H1 (cell line): ENCODE results near the gene ETV1. TPM values are rescaled to one million over a fixed set of nuclear protein-coding genes. Genes with fewer than 3 reads are reported as not detected.

ENCODE experiments used
- CTCF ChIA-PET: fragments of 300-600 bp; sonication (Branson Sonifier 250); formaldehyde crosslinking; loops from one replicate; lab custom pipeline; 2021; ENCODE audit not compliant: partially characterized antibody; lab: Charles Lee
- POLR2A ChIA-PET: fragments of 300-600 bp; sonication (Branson Sonifier 250); formaldehyde crosslinking; loops from one replicate; lab custom pipeline; 2021; ENCODE audit warnings: inconsistent platforms; ENCODE audit not compliant: partially characterized antibody; lab: Charles Lee
- DNase-seq, 2 experiments: peaks; one replicate each; pipeline versions ENCODE4 v3.0.0 to v3.0.0-alpha.2; 2010 to 2022; ENCODE audit warnings: low spot score in 2 of 2, low read depth in 1 of 2, mixed read lengths in 1 of 2
- FAIRE-seq: peaks from 2 replicates; lab custom pipeline; 2011; peaks lifted over from hg19 to GRCh38; lab: Jason Lieb, UNC
- H2AFZ ChIP-seq: 2 replicates; pipeline ENCODE4 v1.8.1; 2012; ENCODE audit warnings: low read length, inconsistent platforms
- H2AK5ac ChIP-seq: 2 replicates; pipeline ENCODE4 v1.6.1; 2013; ENCODE audit warnings: low read depth, low read length
- H2BK120ac ChIP-seq: replicated peaks from 2 replicates; pipeline ENCODE3; 2013; ENCODE audit warnings: low read depth, low read length, inconsistent platforms
- H2BK12ac ChIP-seq: 2 replicates; pipeline ENCODE4 v1.6.1; 2013; ENCODE audit warnings: low read depth, low read length
- H2BK15ac ChIP-seq: 2 replicates; pipeline ENCODE4 v1.6.1; 2013; ENCODE audit warnings: low read length
- H2BK20ac ChIP-seq: 2 replicates; pipeline ENCODE4 v1.6.1; 2013; ENCODE audit warnings: low read length
- H2BK5ac ChIP-seq: 2 replicates; pipeline ENCODE4 v1.6.1; 2013; ENCODE audit warnings: low read depth, low read length
- H3K14ac ChIP-seq: 2 replicates; pipeline ENCODE4 v1.6.1; 2013; ENCODE audit warnings: inconsistent platforms; ENCODE audit not compliant: insufficient read length
- H3K18ac ChIP-seq: 2 replicates; pipeline ENCODE4 v1.6.1; 2013; ENCODE audit warnings: low read length; ENCODE audit errors: extremely low read depth
- H3K23ac ChIP-seq: 2 replicates; pipeline ENCODE4 v1.6.1; 2013; ENCODE audit warnings: inconsistent platforms; ENCODE audit not compliant: insufficient read length
- H3K23me2 ChIP-seq: 2 replicates; pipeline ENCODE4 v1.6.1; 2013; ENCODE audit warnings: low read depth, low read length
- H3K27ac ChIP-seq: 2 replicates; pipeline ENCODE4 v1.6.1; 2011; ENCODE audit warnings: low read depth, low read length, inconsistent platforms
- H3K27me3 ChIP-seq, 4 experiments: replicated peaks in 1 of 4; 1 replicate in 1 of 4; 2 replicates in 3 of 4; pipeline versions ENCODE4 v1.6.1 to v1.8.1; 2011 to 2013; ENCODE audit warnings: low read length in 3 of 4, mild to moderate bottlenecking in 3 of 4, inconsistent platforms in 2 of 4, mixed read lengths in 2 of 4, moderate library complexity in 1 of 4; ENCODE audit not compliant: control insufficient read depth in 3 of 4, insufficient read depth in 3 of 4; ENCODE audit errors: extremely low read depth in 1 of 4
- H3K36me3 ChIP-seq, 4 experiments: 2 replicates each; pipeline versions ENCODE4 v1.6.1 to v1.8.1; 2011 to 2013; ENCODE audit warnings: mild to moderate bottlenecking in 4 of 4, low read length in 3 of 4, moderate library complexity in 2 of 4, control low read depth in 1 of 4, inconsistent platforms in 1 of 4; ENCODE audit not compliant: insufficient read depth in 4 of 4, control insufficient read depth in 2 of 4
- H3K4ac ChIP-seq: replicated peaks from 2 replicates; pipeline ENCODE3; 2013; ENCODE audit warnings: low read length, low read depth, mixed read lengths, inconsistent platforms; ENCODE audit not compliant: insufficient read length
- H3K4me1 ChIP-seq, 4 experiments: replicated peaks in 1 of 4; 1 replicate in 1 of 4; 2 replicates in 3 of 4; pipeline versions ENCODE4 v1.6.1 to v1.8.1; 2011 to 2013; ENCODE audit warnings: low read length in 3 of 4, inconsistent platforms in 2 of 4, mixed read lengths in 1 of 4; ENCODE audit not compliant: insufficient read depth in 4 of 4, control insufficient read depth in 3 of 4
- H3K4me2 ChIP-seq, 2 experiments: 2 replicates each; pipeline versions ENCODE4 v1.6.1 to v1.8.1; 2011 to 2013; ENCODE audit warnings: low read depth in 2 of 2, low read length in 2 of 2, control low read depth in 1 of 2, inconsistent platforms in 1 of 2, mild to moderate bottlenecking in 1 of 2; ENCODE audit not compliant: insufficient read depth in 1 of 2
- H3K4me3 ChIP-seq, 4 experiments: fragments of 200-600, 300-600 bp in 1 of 4; sonication (generic), shearing (Covaris generic), sonication (Bioruptor Twin) in 1 of 4; 2 replicates each; pipeline versions ENCODE4 v1.5.1 to v1.8.1; 2011 to 2016; ENCODE audit warnings: low read length in 4 of 4, low read depth in 3 of 4, control low read depth in 2 of 4, inconsistent platforms in 2 of 4, mild to moderate bottlenecking in 2 of 4, mixed read lengths in 1 of 4, moderate library complexity in 1 of 4; ENCODE audit not compliant: insufficient read depth in 2 of 4; ENCODE audit errors: extremely low read depth in 1 of 4
- H3K56ac ChIP-seq: replicated peaks from 2 replicates; pipeline ENCODE3; 2013; ENCODE audit warnings: low read depth, mild to moderate bottlenecking, mixed read lengths, low read length, inconsistent platforms; ENCODE audit not compliant: insufficient read length
- H3K79me1 ChIP-seq: 2 replicates; pipeline ENCODE4 v1.6.1; 2013; ENCODE audit warnings: low read depth, low read length, control low read depth
- H3K79me2 ChIP-seq, 2 experiments: 2 replicates each; pipeline versions ENCODE4 v1.6.1 to v1.8.1; 2012 to 2013; ENCODE audit warnings: low read length in 2 of 2, mild to moderate bottlenecking in 2 of 2, inconsistent platforms in 1 of 2; ENCODE audit not compliant: insufficient read depth in 2 of 2, control insufficient read depth in 1 of 2
- H3K9ac ChIP-seq, 4 experiments: replicated peaks in 1 of 4; 1 replicate in 1 of 4; 2 replicates in 3 of 4; pipeline versions ENCODE4 v1.6.1 to v1.8.1; 2011 to 2013; ENCODE audit warnings: low read depth in 3 of 4, low read length in 3 of 4, control low read depth in 2 of 4, mild to moderate bottlenecking in 2 of 4, moderate library complexity in 2 of 4, inconsistent platforms in 1 of 4; ENCODE audit errors: extremely low read depth in 1 of 4
- H3K9me3 ChIP-seq, 2 experiments: 2 replicates each; pipeline versions ENCODE4 v1.6.1 to v1.8.1; 2012 to 2013; ENCODE audit warnings: mild to moderate bottlenecking in 2 of 2, moderate library complexity in 2 of 2, control low read depth in 1 of 2, inconsistent platforms in 1 of 2, low read depth in 1 of 2, low read length in 1 of 2, mixed read lengths in 1 of 2; ENCODE audit not compliant: insufficient read depth in 2 of 2
- H4K20me1 ChIP-seq, 2 experiments: replicated peaks in 1 of 2; 2 replicates each; pipeline versions ENCODE3 to v1.8.1; 2011 to 2013; ENCODE audit warnings: inconsistent platforms in 2 of 2, low read length in 2 of 2, mild to moderate bottlenecking in 1 of 2; ENCODE audit not compliant: insufficient read depth in 2 of 2, control insufficient read depth in 1 of 2
- H4K5ac ChIP-seq: 2 replicates; pipeline ENCODE4 v1.6.1; 2013; ENCODE audit warnings: low read length, low read depth, mixed read lengths, inconsistent platforms; ENCODE audit not compliant: insufficient read length
- H4K8ac ChIP-seq: 2 replicates; pipeline ENCODE4 v1.8.0; 2013; ENCODE audit warnings: mild to moderate bottlenecking, moderate library complexity, low read length, inconsistent platforms; ENCODE audit not compliant: insufficient read depth; ENCODE audit errors: extremely low read depth
- H4K91ac ChIP-seq: replicated peaks from 2 replicates; pipeline ENCODE3; 2013; ENCODE audit warnings: low read length, mixed read lengths, inconsistent platforms; ENCODE audit not compliant: insufficient read length
- CBX5 ChIP-seq: fragments of 300-800, 300-1000 bp; sonication (generic); IDR thresholded peaks from 2 replicates; pipeline ENCODE4 v1.7.1; 2016; ENCODE audit warnings: antibody characterized with exemption, low read length, low read depth
- GABPA ChIP-seq: IDR thresholded peaks from 2 replicates; pipeline ENCODE4 v1.6.1; 2011; ENCODE audit warnings: mild to moderate bottlenecking, low read length, moderate library complexity, borderline replicate concordance; ENCODE audit not compliant: insufficient read depth
- HDAC6 ChIP-seq: IDR thresholded peaks from one replicate; pipeline ENCODE4 v1.7.1; 2012; ENCODE audit warnings: low read depth, mild to moderate bottlenecking, inconsistent platforms, low read length, moderate library complexity
- JUN ChIP-seq: IDR thresholded peaks from 2 replicates; pipeline ENCODE4 v1.6.1; 2011; ENCODE audit warnings: low read depth, mild to moderate bottlenecking, improper control_type of control experiment, low read length
- POLR2A ChIP-seq, 2 experiments: IDR thresholded peaks; 1 replicate in 1 of 2; 2 replicates in 1 of 2; pipeline ENCODE4 v1.6.1; 2011; ENCODE audit warnings: low read depth in 2 of 2, low read length in 2 of 2, mild to moderate bottlenecking in 2 of 2; ENCODE audit errors: control extremely low read depth in 1 of 2
- SRF ChIP-seq: IDR thresholded peaks from 2 replicates; pipeline ENCODE4 v1.6.1; 2011; ENCODE audit warnings: mild to moderate bottlenecking, low read depth, low read length, moderate library complexity
- SUZ12 ChIP-seq: fragments of 200-600 bp; sonication (generic); IDR thresholded peaks from 2 replicates; pipeline ENCODE4 v1.6.1; 2012; ENCODE audit warnings: mild to moderate bottlenecking, inconsistent platforms, low read length, moderate library complexity, mixed read lengths
- TAF7 ChIP-seq: optimal IDR thresholded peaks from 2 replicates; pipeline ENCODE3; 2011; ENCODE audit warnings: low read depth, mild to moderate bottlenecking, inconsistent platforms, low read length, moderate library complexity, borderline replicate concordance
- WGBS, 2 experiments: shearing (Covaris generic) in 1 of 2; methylation state at CpG; one replicate each; pipeline versions ENCODE4 v1.1.6 to v1.1.7; 2013 to 2015; ENCODE audit warnings: low lambda C conversion rate in 2 of 2, mixed read lengths in 2 of 2, inconsistent platforms in 1 of 2, low coverage in 1 of 2, missing lambda C conversion rate in 1 of 2; ENCODE audit not compliant: insufficient replicate concordance in 2 of 2, insufficient coverage in 1 of 2, insufficient read length in 1 of 2; ENCODE audit errors: extremely low coverage in 1 of 2, missing lambda C conversion rate in 1 of 2; 5-methylcytosine and 5-hydroxymethylcytosine counted together
- polyA plus RNA-seq, 7 experiments: library from polyadenylated mRNA; depleted of rRNA in 3 of 7; stranded (reverse) in 5 of 7; unstranded in 2 of 7; fragments of >200 nt in 5 of 7; fragments of 200-250 nt in 2 of 7; gene quantifications; 1 replicate in 5 of 7; 2 replicates in 1 of 7; 4 replicates in 1 of 7; pipeline versions ENCODE4 v1.2.1 to v1.2.3, GENCODE V29; 2011 to 2013; ENCODE audit warnings: missing spikeins in 2 of 7, mixed read lengths in 2 of 7
- total RNA-seq: library from RNA; stranded (reverse); fragmentation: NEBNext Ultra II Directional; extraction: Animal tissue kit (Norgen Biotek cat#: 25700); gene quantifications from 2 replicates; pipeline ENCODE4 v1.2.1, GENCODE V29; 2021

The ETV1 gene
- total and polyA plus RNA-seq, 2 of the 8 experiments (the other 6 are each of a cell fraction or from before 2014, with no cell fraction given) = 58.3 to 91.2 TPM

DNA sequence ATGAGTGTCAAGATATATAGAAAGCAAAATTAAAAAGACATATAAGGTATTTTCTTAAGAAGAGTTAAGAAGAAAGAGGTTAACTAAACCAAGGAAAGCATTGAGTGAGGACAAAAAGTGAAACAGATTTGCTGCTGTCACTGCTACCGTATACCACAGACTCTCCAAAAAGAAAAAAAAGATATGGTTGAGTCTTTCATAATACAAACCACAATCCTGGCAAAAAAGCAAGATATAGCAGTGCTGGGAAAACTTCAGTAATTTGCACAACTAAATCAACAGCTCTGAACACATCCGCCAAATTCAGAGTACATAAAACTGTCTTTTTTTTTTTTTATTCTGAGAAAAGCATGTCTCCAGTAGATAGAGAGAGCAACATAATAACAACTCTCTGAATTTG lies 114.7 kb downstream of the ETV1 start:
- H3K9ac ChIP-seq = no peak overlapping the region
- H2AFZ ChIP-seq = no peak overlapping the region
- no peak overlapping the region for H3K4ac ChIP-seq
- POLR2A ChIA-PET = no interaction called here
- no peak overlapping the region for H2BK15ac ChIP-seq
- no peak overlapping the region for H3K18ac ChIP-seq
- H3K4me1 ChIP-seq = no peaks in the 10 kb centered on the region; a peak in 1 of 7 replicates
- no peak overlapping the region for H3K23ac ChIP-seq
- no peaks in the 10 kb centered on the region for H4K20me1 ChIP-seq
- no peak overlapping the region for H4K8ac ChIP-seq
- H3K36me3 ChIP-seq = no peaks in the 10 kb centered on the region
- no peak overlapping the region for H3K56ac ChIP-seq
- no peak overlapping the region for H3K4me2 ChIP-seq
- no peak for FAIRE-seq
- H3K9me3 ChIP-seq = no peaks in the 10 kb centered on the region
- H4K91ac ChIP-seq = no peak overlapping the region
- no peak overlapping the region for H3K4me3 ChIP-seq
- H2BK20ac ChIP-seq = no peak overlapping the region
- DNase-seq = no peak
- H2AK5ac ChIP-seq = no peak overlapping the region
- H2BK12ac ChIP-seq = no peak overlapping the region
- H2BK5ac ChIP-seq = no peak overlapping the region
- 93% methylated on average over 2 of the region's 2 CpGs; no CpG with 5 or more reads in 1 of the 2 experiments for WGBS, 2 experiments
- no peaks in the 10 kb centered on the region for H3K79me1 ChIP-seq
- TF ChIP-seq HDAC6 (no peak), SRF (no peak), SUZ12 (no peak), JUN (no peak), POLR2A (IDR thresholded peaks at IDR 0.05; ENCODE audit: control extremely low read depth in 1 of 2, low read depth in 2 of 2, low read length in 2 of 2) (no peak), TAF7 (no peak), CBX5 (no peak), GABPA (no peak)
- H3K27me3 ChIP-seq = no peaks in the 10 kb centered on the region
- no peak overlapping the region for H2BK120ac ChIP-seq
- no peaks in the 10 kb centered on the region for H3K23me2 ChIP-seq
- H3K79me2 ChIP-seq = no peaks in the 10 kb centered on the region
- no peak overlapping the region for H3K14ac ChIP-seq
- H3K27ac ChIP-seq = no peak overlapping the region
- CTCF ChIA-PET = interaction anchor here (0.7 to 1.3 kb wide), 2 partner anchors 11 to 511 kb away, joined by 3 to 5 read pairs; no protein-coding TSS in a partner anchor
- H4K5ac ChIP-seq = no peak overlapping the region
